Right cardiac atrium (tissue), 5 donors: Measurements from ENCODE around the gene PER2. TPM values are rescaled to one million over a fixed set of nuclear protein-coding genes. Genes with fewer than 3 reads are reported as not detected.
"Not testable (repeated sequence)": the region's sequence is repeated elsewhere in the genome, so short reads cannot be mapped to it uniquely, and the experiment has no call there.

ENCODE experiments used
- ATAC-seq, 2 donors: fragments of 200-7000 bp; cut with Tn5 transposase; one replicate each; pipeline versions ENCODE4 v1.8.0 to v1.9.1; 2020; ENCODE audit warnings: moderate library complexity in 2 of 2, mild to moderate bottlenecking in 1 of 2
- DNase-seq, 3 donors: peaks; one replicate each; pipeline ENCODE4 v3.0.0-alpha.2; 2020
- H3K27ac ChIP-seq: one replicate; pipeline ENCODE4 v1.5.1; 2013; ENCODE audit warnings: mild to moderate bottlenecking, low read length, control low read depth, moderate library complexity
- H3K27me3 ChIP-seq: one replicate; pipeline ENCODE4 v1.6.1; 2013; ENCODE audit not compliant: control insufficient read depth, insufficient read depth
- H3K4me1 ChIP-seq: one replicate; pipeline ENCODE4 v1.6.1; 2013; ENCODE audit warnings: low read length; ENCODE audit not compliant: control insufficient read depth, insufficient read depth
- H3K4me3 ChIP-seq: one replicate; pipeline ENCODE4 v1.5.1; 2013; ENCODE audit warnings: low read length, control low read depth
- H3K9me3 ChIP-seq: one replicate; pipeline ENCODE4 v1.6.1; 2013; ENCODE audit warnings: low read length; ENCODE audit not compliant: control insufficient read depth
- WGBS: extraction: QIAGEN DNeasy Blood & Tissue Kit; methylation state at CpG from one replicate; pipeline ENCODE4 v1.1.7; 2013; 5-methylcytosine and 5-hydroxymethylcytosine counted together
- intact Hi-C, 4 donors: fragments of 100-400 bp; cut with DNase I; formaldehyde crosslinking; loops; one replicate each; pipeline versions ENCODE4 v1.11.0 to v1.14.0; 2022 to 2023
- polyA plus RNA-seq: library from polyadenylated mRNA; stranded (reverse); fragments of 200-250 nt; gene quantifications from one replicate; pipeline ENCODE4 v1.2.3, GENCODE V29; 2013
- total RNA-seq, 4 donors: library from RNA; stranded (reverse); fragmentation: NEBNext Ultra II Directional; extraction: Animal tissue kit (Norgen Biotek cat#: 25700); gene quantifications; one replicate each; pipeline ENCODE4 v1.2.1, GENCODE V29; 2021
- donor health status: healthy with polysubstance abuse.
- donor health status: DM: no; HTN: yes; CAD: no.
- donor health status: DM: no; HTN: no; CAD: no.
- donor health status: DM: no; HTN: yes; CAD: no; lungs with severe emphysema.
- donor health status: DM: yes; HTN: yes; CAD: no.

PER2 gene
- total and polyA plus RNA-seq, 5 donors: 3.8 to 7.2 (median 6.1) TPM

DNA sequence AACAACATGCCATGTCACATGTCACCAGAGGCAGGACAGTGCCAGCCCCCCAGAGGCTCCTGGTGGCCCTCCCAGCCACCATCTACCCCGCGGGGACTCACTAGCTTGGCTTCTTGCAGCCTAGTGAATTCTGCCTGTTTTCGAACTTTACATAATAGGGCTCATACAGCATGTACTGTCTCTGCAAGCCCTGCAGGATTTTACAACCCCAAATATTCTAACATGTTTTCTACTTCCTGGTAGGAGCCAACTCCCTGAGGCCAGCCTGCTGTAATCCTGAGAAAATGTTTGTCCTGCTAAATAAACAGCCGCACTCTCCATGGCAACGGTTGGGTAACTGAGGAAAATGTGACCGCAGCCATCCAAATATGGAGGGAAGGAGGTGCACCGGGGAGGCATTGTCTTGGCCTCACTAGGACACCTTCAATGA lies 2.7 kb downstream of the PER2 start:
- H3K9me3 ChIP-seq: no peaks in the 10 kb centered on the region
- WGBS: 46% methylated on average over 7 of the region's 7 CpGs
- no peak overlapping the region for H3K4me3 ChIP-seq
- H3K27ac ChIP-seq: peak overlapping the region; percentile 87
- H3K4me1 ChIP-seq: peaks cover 10% of the 10 kb centered on the region
- ATAC-seq (peak; percentile 43 to 60), DNase-seq (peak; percentile 83 to 91 (median 84))
- no peaks in the 10 kb centered on the region for H3K27me3 ChIP-seq
- intact Hi-C loops: no loop called here

DNA sequence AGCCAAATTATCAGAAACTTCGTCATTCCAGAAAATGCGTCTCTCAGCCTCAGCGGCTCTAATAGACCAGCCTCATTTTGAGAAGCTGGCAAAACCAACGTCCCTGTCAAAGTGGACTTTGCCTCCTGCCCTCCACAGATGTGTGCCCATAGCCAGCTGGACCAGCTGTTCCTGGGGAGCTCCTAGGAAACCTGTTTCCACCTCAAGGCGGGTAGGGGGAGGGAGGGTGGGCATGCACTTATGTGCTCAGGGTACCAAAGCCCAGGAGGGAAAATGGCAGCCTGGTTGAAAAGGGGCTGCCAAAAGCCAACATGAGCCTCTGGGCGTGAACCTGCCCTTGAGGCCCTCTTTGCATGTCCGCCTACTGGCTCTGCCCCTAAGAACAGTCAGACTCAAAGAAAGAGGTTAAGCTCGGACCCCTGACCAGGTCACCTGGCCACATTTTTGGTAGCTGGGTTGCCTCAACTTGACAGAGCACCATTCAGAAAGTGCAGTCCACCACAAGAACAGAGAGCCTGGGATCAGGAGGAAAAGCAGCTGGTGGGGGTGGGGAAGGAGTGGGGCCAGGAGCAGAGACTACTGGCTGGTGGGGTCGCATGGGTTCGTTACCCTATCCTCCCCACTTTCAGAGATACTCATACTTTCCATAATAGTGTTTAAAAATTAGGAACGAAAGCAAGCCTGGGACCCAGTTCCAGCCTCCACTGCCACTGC lies 3.5 kb downstream of the PER2 start:
- Histone ChIP-seq H3K27me3 (no peaks in the 10 kb centered on the region), H3K4me1 (peaks cover 10% of the 10 kb centered on the region), H3K9me3 (no peaks in the 10 kb centered on the region), H3K27ac (peak overlapping the region; percentile 57), H3K4me3 (no peak overlapping the region)
- DNase-seq (no peak), ATAC-seq (no peak)
- intact Hi-C loops: no loop called here
- 83% methylated on average over 11 of the region's 11 CpGs for WGBS

DNA sequence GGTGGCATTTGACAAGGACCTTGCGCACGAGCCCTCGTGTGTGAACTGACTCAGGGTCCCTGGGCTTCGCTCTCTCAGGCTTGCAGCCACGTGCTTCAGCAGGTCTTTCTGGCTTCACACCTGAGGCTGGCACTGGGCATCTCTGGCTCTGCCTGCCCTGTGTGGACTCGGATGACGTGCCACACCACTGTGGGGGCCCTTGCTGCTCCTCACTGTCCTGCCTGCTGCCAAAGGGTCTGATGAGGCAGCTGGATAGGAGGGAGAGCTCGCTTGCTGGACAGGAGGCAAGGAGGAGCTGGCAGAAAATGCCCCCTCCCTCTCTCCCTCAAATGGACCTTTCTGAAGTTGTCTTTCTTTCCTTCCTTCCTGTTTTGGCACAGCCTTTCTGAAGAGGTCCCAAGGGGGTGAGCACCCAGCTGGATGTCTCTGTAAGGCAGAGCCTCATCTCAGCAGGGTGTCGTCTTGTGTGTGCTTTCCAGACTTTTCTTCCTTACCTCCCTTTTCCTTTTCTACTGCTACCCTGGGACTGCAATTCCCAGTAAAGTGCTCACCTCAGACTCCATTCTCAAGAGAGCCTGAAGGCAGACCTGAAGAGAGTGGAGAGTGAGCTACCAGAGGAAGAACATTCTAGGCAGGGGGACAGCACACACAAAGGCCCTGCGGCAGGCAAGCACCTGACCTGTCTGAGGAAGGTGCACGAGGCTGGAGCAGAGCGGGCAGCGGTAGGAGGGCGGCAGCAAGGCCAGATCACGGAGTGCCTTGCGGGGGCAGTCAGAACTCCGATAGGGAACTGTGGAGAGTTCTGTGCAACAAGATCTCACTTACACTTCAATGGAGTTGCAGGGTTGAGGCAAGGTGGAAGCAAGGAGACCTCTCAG lies 5.3 kb downstream of the PER2 start:
- DNase-seq (no peak), ATAC-seq (no peak)
- H3K27ac ChIP-seq: no peak overlapping the region

DNA sequence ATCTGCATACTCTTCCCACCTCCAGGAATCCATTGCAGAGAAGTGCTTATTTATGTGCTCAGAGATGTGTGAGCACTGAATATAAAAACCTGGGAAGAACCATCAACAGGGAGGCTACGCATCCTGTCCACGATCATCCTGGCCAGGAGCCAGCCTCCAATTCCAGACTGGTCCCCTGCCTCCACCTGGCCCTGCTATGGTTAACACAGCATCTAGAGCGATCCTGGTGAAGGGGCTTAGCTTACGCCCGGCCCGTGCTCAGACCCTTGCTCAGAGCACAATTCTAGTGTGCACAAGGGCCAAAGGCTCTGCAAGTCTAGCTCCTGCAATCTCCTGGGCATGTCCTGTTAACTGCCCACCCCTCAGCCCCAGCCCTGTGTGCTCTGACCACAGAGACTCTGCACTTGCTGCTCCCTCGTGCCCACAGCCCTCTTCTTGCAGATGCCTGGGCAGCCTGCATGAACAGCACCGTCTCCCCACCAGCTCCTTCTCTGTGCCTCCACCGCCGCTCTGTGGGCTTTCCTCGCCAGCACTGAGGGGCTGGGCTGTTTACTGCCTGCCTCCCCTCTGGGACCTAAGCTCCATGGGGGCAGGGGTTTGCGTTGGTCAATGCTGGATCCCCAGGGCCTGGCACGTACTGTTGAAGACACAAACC lies 6.5 kb downstream of the PER2 start:
- Histone ChIP-seq H3K9me3 (no peaks in the 10 kb centered on the region), H3K4me3 (no peak overlapping the region), H3K4me1 (peaks cover 7% of the 10 kb centered on the region), H3K27me3 (no peaks in the 10 kb centered on the region), H3K27ac (no peak overlapping the region)
- WGBS: 87% methylated on average over 13 of the region's 13 CpGs
- intact Hi-C loops: no loop called here
- no peak for ATAC-seq
- peak in 1 of 3 donors; percentile 59 for DNase-seq

More for the DNA sequence above, 5.3 kb downstream of the PER2 start:
- H3K9me3 ChIP-seq: no peaks in the 10 kb centered on the region
- intact Hi-C loops: no loop called here
- no peaks in the 10 kb centered on the region for H3K27me3 ChIP-seq
- no peak overlapping the region for H3K4me3 ChIP-seq
- H3K4me1 ChIP-seq: peaks cover 10% of the 10 kb centered on the region
- WGBS: 91% methylated on average over 17 of the region's 17 CpGs

DNA sequence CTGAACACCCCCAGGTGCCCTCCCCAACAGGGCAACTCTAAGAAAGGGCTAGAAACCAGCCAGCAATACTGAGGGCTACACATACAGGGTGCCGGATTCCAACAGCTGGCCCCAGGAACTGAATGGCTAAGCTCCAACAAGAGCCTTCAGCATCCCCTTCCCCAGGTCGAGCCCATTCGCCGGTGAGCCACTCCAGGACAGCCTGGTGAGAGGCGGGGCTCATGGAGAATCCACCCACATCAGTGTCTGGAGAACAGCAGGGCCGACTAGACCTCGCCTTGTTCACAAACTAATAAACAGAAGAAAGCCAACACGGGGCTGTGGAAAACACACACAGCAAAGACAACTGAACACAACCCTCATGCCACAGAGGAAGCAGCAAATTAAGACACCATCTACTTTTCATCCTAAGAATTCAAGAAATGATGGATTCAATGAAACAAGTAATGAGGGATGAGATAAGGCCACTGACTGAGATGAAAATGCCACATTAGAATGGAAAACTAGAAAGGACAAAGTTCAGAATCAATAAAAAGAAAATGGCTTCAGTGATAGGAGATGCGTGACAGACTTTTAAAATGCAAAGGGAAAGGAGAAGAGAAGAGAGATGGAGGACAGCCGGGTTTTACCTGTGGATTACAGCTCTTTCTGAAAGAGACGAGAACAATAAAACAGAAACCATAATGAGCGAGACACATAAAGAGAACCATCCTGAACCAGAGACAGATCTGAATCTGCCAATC lies 8.2 kb downstream of the PER2 start:
- 94% methylated on average over 12 of the region's 12 CpGs for WGBS
- intact Hi-C loops: no loop called here

DNA sequence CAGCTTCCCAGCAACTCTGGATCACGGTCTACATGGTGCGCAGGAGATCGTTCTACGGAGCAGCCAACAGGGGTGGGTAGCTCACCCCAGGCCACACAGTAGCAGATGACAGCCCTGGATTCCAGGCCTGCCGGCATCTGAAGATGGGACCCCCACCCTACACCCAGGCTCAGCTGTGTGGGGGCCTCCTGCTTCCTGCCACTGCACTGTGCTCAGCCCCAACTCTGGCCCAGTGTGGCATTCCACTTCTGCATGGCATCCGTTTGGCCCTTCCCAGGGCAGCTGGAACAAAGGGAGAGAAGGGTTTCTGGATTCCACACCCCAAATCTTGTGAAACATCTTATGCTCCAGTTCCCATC lies 9.1 kb downstream of the PER2 start:
- 88% methylated on average over 6 of the region's 6 CpGs for WGBS
- Histone ChIP-seq H3K27me3 (no peaks in the 10 kb centered on the region), H3K9me3 (no peaks in the 10 kb centered on the region), H3K27ac (no peak overlapping the region), H3K4me1 (peaks cover 2% of the 10 kb centered on the region), H3K4me3 (no peak overlapping the region)
- no peak for ATAC-seq
- peak in 1 of 3 donors; percentile 35 for DNase-seq
- intact Hi-C loops: no loop called here

More for the DNA sequence above, 8.2 kb downstream of the PER2 start:
- Histone ChIP-seq H3K4me1 (peaks cover 7% of the 10 kb centered on the region), H3K27ac (no peak overlapping the region), H3K27me3 (no peaks in the 10 kb centered on the region), H3K4me3 (no peak overlapping the region), H3K9me3 (no peaks in the 10 kb centered on the region)
- no peak for DNase-seq
- no peak for ATAC-seq

DNA sequence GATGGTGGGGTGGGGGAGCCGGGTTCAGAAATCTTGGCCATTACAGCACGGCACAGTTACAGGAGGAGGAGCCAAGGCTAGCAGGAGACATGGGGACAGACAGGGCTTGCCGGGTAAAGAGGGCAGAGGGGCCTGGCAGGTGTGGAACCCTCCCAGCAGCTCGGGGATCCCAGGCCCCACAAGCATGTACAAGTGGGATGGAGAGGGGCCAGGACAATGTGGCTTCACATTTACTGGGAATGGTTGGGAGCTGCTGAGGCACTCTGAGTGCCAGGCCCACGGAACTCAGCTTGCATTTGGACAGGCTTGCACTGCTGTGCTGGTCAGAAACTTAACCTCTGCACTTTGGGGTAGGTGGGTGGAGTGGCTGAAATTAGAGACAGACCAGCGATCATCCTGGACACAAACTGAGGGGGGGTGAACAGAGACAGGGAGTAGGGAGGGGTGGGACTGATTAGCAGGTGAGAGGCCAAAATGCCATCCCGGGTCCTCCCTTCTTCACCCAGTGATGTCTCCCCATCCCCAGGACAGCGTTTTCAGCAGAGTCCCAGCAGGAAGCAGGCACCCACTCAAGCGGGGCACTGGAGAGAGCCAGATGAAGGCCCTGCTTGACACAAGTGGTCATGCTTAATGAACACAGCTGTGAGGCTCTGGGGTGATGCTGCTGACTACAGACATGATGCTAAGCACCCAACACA lies 9.6 kb downstream of the PER2 start:
- 60% methylated on average over 9 of the region's 9 CpGs for WGBS
- intact Hi-C loops: no loop called here
- Histone ChIP-seq H3K9me3 (no peaks in the 10 kb centered on the region), H3K27ac (no peak overlapping the region), H3K27me3 (no peaks in the 10 kb centered on the region), H3K4me1 (peaks cover 2% of the 10 kb centered on the region), H3K4me3 (no peak overlapping the region)
- DNase-seq: peak in 2 of 3 donors; percentile 22 to 54
- no peak for ATAC-seq

DNA sequence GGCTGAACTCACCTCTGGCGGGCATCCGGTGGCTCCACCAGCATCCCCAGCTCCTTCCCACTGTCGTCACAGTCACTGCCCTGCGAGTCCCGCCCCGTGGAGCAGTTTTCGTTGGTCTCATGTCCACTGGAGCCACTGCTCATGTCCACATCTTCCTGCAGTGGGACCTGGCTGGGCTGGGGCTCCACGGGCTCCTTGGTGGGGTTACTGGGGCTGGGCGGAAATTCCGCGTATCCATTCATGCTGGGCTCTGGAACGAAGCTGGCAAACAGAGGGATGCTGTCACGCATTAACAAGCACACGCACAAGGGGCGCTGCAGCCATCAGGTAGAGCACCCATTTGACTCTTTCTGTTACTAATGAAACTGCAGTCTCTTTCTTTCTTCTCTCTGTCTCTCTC lies 10.7 kb downstream of the PER2 start:
- peak in 2 of 3 donors; percentile 39 to 48 for DNase-seq
- Histone ChIP-seq H3K4me3 (no peak overlapping the region), H3K27ac (no peak overlapping the region), H3K27me3 (no peaks in the 10 kb centered on the region), H3K4me1 (no peaks in the 10 kb centered on the region), H3K9me3 (no peaks in the 10 kb centered on the region)
- intact Hi-C loops: no loop called here
- ATAC-seq: no peak
- WGBS: 89% methylated on average over 15 of the region's 15 CpGs

DNA sequence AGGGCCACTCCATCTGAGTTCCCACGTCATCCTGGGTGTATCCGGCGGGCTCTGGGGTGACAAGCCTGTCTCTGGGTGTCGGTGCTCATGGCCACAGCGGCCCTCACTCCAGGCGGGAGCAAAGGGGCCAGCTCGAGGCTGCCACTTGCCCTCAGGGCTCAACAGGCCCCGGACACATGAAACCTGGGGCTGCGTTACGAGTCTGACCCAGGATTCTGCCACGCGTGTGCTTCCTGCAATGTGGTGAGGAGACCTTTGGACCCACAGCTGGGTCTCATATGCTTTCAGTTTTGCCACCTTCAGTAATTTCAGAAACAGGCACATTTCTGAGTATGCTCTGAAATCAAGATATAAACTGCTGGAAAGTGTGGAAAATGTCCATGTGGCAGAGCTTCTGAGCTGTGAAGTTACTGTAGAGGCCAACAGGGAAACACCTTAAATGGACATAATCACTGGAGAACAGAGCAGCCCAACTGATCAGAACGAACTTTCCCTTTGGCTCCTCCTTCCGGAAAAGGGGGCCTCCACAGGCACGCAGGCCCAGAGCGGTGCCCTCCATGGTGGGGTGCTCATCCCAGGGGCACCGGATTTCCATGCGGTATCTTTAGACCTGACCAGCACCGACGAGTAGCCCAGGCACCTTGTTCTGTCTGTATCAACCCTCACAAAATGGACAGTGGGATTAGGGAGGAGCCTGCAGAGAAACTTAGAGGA lies 14.1 kb downstream of the PER2 start:
- WGBS: 94% methylated on average over 20 of the region's 20 CpGs
- intact Hi-C loops: no loop called here
- no peak overlapping the region for H3K4me3 ChIP-seq
- H3K9me3 ChIP-seq: no peaks in the 10 kb centered on the region
- DNase-seq: peak in 2 of 3 donors; percentile 26 to 33
- no peak overlapping the region for H3K27ac ChIP-seq
- H3K27me3 ChIP-seq: no peaks in the 10 kb centered on the region
- ATAC-seq: no peak
- H3K4me1 ChIP-seq: no peaks in the 10 kb centered on the region

DNA sequence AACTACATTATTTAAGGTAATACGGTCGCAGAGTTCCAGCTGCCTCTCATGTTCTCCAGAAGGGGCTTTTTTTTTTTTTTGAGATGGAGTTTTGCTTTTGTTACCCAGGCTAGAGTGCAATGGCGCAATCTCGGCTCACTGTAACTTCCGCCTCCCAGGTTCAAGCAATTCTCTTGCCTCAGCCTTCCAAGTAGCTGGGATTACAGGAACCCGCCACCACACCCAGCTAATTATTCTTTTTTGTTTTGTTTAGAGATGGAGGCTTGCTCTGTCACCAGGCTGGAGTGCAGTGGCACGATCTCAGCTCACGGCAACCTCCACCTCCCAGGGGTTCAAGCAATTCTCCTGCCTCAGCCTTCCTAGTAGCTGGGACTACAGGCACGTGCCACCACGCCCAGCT lies 15.0 kb downstream of the PER2 start:
- WGBS: 91% methylated on average over 10 of the region's 10 CpGs
- H3K4me3 ChIP-seq, H3K27ac ChIP-seq, H3K4me1 ChIP-seq, ATAC-seq, H3K27me3 ChIP-seq, intact Hi-C loops, H3K9me3 ChIP-seq: not testable (repeated sequence)
- DNase-seq: peak in 2 of 3 donors; percentile 3 to 17
